ENCODE measurements around the gene SLAIN1.
"Not testable (repeated sequence)": the region's sequence is repeated elsewhere in the genome, so short reads cannot be mapped to it uniquely, and the experiment has no call there.

Gene SLAIN1

DNA sequence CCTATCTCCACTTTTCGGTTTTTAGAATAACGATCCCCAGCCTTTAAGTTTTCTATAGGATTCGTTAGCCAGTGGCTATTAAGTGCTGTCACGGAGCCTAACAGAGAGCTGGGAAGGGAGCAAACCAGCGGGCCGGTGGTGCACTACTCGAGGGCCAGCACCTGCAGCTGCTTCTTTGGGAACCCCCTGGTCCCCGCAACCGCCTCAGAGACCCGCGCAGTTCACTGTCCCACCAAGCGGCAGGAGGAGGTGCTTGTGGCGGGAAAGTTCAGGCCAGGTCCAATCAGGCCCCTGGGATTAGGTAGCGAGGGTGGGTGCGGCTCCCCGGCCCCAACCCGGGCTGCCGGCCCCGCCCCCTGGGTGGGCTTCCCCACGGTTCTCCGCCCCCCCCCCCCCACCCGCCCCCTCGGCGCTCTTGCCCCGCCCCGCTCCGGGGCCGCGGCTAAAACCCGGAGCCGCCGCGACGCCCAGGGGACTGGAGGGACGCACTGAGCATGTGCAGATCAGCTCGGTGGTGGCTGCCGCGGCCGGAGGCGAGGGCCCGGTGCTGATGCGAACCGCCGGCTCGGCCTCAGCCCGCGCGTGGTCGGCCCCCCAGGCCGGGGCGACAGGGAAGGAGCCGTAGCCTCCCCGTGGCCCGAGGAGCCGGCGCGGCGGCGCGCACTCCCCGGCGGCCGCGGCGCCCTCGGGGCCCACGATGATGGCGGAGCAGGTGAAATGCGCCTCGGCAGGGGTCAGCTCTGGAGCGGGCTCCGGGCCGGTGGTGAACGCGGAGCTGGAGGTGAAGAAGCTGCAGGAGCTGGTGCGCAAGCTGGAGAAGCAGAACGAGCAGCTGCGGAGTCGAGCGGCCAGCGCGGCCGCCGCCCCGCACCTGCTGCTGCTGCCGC, at the start of gene SLAIN1:
SLAIN1 (plus strand) TSS at position 471 of the 887 bp plus-strand sequence; CDS start at position 698, 227 bp downstream.
- peak; percentile 85 for DNase-seq (ENCODE audit: low read depth)

- no peak for DNase-seq (ENCODE audit: low read depth)
These were observed 47.1 kb upstream of the SLAIN1 start for GRCh38 chr13:77650409-77650808.

DNA sequence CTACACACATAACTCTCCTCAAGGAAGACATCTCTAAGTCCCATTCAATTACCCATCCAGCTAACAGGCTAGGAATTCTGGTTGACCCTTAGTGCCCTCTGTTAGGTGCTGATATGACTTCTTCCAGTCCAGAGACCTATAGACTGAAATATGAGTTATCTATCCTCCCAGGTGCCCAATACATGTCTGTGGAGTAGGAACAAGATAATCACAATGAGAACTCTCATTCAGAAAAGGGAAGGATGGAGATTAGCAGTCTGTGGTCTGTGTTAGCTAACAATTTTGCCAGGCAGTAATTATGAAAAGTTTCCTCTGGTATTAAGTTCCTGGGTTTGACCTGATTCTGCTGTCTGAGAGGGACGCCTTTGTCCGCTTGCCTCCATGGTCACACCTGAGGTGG, 44.2 kb upstream of the SLAIN1 start:
- no peak for DNase-seq (ENCODE audit: low read depth)

DNA sequence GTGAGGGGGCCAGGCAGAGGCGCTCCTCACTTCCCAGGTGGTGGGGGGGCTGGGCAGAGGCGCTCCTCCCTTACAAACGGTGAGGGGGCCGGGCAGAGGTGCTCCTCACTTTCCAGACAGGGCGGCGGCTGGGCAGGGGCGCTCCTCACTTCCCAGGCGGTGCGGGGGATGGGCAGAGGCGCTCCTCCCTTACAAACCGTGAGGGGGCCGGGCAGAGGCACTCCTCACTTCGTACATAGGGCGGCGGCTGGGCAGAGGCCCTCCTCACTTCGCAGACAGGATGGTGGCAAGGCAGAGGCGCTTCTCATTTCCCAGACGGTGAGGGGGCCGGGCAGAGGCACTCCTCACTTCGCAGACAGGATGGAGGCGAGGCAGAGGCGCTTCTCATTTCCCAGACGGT, 37.5 kb upstream of the SLAIN1 start:
- not testable (repeated sequence) for DNase-seq (ENCODE audit: low read depth)

- DNase-seq (ENCODE audit: low read depth): no peak
These were observed 36.6 kb upstream of the SLAIN1 start for GRCh38 chr13:77660841-77661250.

DNA sequence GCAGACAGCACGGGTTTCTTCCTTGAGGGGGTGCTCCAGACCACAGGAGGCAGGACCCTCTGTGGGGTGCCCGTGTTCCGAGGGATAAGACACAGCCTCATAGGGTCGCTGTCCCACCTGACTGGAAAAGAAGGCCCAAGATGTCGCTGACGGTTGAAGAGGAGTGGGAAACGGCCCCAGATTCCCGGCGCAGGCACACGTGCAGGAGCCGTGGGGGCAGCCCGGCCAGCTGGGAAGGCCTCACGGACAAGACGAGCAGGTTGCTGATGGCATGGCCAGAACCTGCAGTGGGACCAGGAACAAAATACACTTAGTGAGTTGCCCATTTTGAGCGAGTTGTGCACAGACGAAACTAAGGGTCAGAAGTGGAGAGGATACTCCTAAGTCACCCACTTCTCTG, 35.2 kb upstream of the SLAIN1 start:
- not testable (repeated sequence) for DNase-seq (ENCODE audit: low read depth)

DNA sequence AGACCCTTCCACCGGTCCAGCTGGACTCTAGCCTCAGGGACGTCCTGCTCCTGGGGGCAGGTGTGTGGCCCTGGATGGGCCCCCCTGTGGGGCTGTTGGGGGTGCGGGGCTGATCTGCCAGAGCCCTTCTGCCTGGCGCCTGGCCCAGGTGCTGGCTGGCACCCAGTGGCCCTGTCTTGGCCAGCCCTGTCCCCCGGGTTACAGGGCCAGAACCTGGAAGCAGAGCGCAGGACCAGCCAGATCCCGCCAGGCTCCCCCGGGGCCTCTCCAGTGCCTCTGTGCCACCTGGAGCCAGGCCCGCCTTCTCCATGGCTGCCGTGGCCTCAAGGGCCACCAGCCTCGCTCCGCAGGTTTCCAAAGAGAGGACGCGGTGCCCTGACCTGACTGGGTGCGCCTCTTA, 34.7 kb upstream of the SLAIN1 start:
- not testable (repeated sequence) for DNase-seq (ENCODE audit: low read depth)

GRCh38 chr13:77674852-77675251, 22.6 kb upstream of the SLAIN1 start:
- DNase-seq (ENCODE audit: low read depth): no peak

GRCh38 chr13:77678691-77679235, 18.7 kb upstream of the SLAIN1 start:
- no peak for DNase-seq (ENCODE audit: low read depth)

- DNase-seq (ENCODE audit: low read depth): no peak
These were observed 9.7 kb upstream of the SLAIN1 start for GRCh38 chr13:77687799-77688198.

DNA sequence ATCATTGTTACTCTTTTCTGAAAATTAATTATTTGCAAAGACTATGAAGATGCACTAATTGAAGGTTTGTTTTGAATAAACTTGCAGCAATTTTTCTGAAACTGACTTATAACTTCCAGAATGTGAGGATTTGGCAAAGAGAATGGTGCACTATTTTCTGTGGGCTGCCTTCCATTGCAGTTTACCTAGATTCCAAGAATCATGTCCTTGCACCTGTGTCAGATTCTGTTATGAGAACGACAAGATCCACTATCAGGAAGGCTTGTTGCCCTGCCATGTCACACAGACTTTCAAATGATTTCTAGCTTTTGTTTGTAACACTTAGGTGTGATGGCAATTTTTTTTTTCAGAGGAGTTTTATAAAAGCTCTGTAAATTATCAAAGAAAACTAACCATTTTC, 5.6 kb upstream of the SLAIN1 start:
- DNase-seq (ENCODE audit: low read depth): no peak

DNA sequence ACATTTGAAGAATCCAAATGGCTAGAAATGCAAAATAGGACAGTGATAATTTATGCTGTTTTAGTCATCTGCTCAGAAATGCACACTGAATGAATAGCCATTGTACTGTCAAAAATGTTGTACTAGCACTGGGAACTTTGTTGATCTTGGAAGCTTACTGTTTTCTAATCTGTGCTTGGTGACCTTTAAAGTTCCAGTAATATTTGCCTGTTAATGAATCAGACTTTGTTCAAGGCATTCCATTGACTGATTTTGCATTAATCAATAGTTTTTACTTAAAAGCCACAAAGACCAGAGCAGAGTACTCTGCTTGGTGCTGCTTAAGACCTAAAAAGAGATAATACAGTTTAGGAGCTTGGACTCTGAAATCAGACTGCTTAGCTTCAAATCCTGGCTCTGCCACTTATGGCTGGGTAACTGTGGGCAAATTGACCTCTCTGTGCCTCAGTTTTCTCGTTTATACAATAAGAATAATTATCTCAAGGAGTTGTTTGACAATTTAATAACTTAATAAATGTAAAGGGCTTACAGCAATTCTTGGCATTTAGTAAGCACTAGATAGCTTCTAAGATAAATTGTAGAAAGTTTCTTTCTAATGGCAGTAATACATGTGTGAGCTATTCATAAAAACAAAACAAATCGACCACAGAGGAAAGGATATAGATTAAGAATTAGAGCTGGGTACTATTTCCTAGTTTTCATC, 4.6 kb upstream of the SLAIN1 start:
- DNase-seq (ENCODE audit: low read depth): no peak

GRCh38 chr13:77693449-77693940, 4.0 kb upstream of the SLAIN1 start:
- DNase-seq (ENCODE audit: low read depth): no peak

DNA sequence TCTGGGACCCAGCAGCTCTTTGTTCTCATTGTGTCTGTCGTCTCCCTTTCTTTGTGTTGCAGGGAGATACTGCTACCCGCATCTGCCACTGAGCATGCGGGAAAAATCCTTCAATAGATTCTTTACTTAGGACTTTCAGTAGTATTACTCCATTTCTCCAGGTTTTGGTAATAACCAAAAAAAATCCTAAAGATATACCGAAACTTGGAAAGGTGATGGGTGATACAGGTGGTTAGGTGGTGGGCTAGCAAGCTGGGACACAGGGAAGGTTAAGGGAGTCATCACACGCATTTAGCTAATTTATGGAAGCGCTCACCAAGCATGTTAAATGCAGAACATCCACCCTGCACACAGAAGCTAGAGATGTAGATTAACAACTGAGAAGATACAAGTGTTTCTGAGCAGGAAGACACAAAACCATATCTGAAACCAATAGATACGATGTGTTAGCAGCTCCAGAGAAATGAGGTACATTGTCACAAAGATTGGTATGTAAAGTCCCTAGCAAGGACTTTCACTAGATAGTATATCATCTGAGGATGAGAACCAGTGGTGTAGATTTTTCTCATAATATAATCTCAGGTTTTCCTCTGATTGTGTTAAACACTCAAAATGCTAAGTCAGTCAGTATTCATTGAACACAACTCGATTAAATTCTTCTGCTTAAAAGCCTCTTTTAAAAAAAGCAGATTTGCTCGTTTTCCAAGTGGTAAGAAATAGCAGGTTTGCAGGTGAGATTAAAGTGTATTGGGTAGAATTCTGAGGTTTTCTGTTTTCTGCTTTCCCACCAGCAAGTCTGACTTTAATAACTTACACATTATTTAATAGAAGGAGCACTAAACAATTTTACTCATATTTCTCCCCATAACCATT, 1.2 kb upstream of the SLAIN1 start:
- DNase-seq (ENCODE audit: low read depth): no peak

- no peak for DNase-seq (ENCODE audit: low read depth)
These were observed 639 bp upstream of the SLAIN1 start for GRCh38 chr13:77696879-77697216.

DNA sequence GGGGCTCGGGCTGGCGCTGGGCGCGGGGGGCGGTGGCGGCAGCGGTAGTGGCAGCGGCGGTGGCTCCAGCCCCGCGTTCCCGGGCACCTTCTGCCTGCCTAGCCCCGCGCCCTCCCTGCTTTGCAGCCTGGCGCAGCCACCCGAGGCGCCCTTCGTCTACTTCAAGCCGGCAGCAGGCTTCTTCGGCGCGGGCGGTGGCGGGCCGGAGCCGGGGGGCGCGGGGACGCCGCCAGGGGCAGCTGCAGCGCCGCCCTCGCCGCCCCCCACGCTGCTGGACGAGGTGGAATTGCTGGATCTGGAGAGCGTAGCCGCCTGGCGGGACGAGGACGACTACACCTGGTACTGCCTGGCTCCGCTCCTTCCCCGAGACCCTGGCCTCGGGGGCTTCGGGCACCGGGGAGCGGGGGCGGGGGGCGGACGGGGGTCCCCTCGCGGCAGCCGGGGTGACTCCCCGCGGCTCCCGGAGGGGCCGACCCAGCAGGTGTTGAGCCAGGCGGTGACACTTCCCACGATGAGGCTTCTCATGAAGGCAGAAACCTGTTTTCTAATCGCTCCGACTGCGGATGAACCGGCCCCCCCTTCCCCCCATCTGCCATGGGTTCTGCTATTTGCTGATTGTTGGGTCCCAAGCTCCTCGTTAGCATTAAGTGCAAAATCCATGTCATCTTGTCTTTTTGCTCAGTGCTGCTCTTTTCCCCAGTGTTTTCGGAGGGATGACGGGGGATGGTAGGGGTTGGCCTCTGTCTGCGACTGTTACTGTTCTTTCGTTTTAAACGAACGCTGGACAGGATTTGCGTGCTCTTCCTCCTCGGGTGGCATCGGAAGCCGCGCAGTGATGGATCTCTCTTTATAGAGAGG, 943 bp downstream of the SLAIN1 start:
- peak; percentile 20 for DNase-seq (ENCODE audit: low read depth)

DNA sequence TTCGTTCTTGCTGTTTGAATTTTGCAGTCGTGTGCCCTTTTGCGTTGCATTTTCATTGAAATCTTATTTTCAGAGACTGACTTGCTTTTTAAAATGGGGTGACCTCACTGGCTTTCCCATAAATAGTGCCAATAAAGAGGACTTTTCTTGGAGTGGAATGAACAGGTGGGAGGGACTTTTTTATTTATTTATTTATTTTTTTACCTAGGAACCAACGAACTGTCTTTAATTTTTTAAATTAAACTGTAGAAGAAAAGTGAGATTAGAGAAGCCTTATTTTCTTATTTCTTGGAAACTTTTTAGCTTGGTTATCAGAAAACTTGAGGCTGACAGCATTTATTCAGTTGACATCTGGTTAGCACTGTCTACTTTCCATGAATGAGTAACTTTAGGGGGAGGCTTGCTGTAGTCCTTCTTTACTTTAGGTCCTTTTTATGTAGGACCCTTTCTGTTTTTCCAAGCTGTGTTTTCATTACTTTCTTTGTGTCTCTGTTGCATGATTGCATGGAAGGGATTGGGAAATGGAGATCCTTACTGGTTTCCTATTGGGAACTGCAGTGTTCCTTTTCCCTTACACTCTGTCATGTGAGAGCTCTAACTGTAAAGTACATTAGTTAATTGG, 1.7 kb downstream of the SLAIN1 start:
- DNase-seq (ENCODE audit: low read depth): no peak

DNA sequence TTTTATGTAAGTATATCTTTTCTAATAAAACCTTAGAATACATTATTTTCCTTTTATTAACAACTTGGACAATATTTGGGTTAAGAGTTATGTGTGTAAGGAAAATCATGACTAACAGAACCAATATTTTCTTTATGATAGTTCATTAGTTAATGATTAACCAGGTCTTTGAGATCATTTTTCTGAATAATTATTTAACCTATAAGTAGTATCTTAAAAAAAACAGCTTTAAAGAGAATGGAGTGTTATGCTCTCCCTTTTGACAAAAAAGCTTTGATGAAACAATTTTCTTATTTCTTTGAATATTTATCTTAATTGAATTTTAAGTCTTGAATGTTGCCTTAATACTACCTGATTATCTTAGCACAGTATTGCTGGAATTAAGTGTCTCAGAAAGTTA, 3.8 kb downstream of the SLAIN1 start:
- DNase-seq (ENCODE audit: low read depth): no peak

DNA sequence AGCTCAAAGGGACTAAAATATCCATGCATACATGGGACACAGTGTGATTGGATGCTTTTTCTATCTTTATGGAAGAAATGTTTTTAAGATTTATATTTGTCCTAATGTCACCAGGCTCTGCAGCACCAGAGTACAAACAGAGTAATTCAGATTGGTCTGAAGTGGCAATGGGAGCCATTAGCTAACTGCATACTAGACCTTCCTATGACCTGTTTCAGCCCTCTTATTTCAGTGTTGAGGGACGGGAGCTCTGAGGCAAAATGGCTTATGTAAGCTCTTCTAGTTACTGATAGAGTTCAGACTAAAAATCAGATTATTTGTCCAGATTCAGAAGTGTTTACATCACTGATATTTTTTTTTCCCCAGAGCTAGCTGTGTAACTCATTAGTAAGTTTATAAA, 4.9 kb downstream of the SLAIN1 start:
- no peak for DNase-seq (ENCODE audit: low read depth)

- no peak for DNase-seq (ENCODE audit: low read depth)
These were observed 5.9 kb downstream of the SLAIN1 start for GRCh38 chr13:77703408-77703807.

Measured in T-helper 22 cell (primary cell).